Skeletal muscle cell (primary cell): ENCODE results near the gene SNX9.
A peak's percentile ranks its signal among the peaks of the same experiment; 100 is the strongest.
"Not testable (repeated sequence)": the region's sequence is repeated elsewhere in the genome, so short reads cannot be mapped to it uniquely, and the experiment has no call there.

Experiments used
- DNase-seq: peaks from one replicate; pipeline ENCODE4 v3.0.0-alpha.2; 2010; ENCODE audit warnings: low read depth
- H3K4me3 ChIP-seq: 2 replicates; pipeline ENCODE4 v1.5.1; 2011; ENCODE audit warnings: low read depth, mild to moderate bottlenecking, control low read depth, low read length, moderate library complexity

The SNX9 gene

GRCh38 chr6:157825243-157825904 is 2.3 kb downstream of the SNX9 start:
- DNase-seq = no peak
- no peak overlapping the region for H3K4me3 ChIP-seq

DNA sequence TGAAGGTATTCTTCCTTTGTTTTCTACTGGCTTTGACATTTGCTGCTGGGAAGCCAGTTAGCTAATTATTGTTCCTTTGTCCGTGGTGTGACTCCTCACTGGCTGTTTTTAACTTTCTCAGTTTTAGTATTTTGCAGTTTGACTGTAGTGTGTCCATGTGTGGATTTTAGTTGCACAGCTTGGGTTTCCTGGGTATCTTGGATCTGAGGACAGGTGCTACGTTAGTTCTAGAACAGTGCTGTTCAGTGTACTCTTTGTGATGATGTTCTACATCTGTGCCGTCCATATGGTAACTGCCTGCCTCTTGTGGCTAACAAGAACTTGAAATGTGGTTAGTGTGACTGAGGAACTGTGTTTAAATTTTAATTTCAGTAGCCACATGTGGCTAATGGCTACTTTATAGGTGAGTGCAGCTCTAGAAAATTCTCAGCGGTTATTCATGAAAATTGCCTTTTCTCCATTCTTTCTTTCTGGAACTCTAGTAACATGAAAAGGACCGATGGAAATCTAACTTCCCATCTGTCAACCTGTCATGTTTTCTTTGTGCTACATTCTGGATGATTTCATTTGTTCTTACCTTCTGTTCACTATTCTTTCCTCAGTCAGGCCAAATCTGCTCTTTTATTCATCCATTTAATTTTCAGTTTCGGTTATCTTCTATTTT is 7.4 kb downstream of the SNX9 start:
- no peak for DNase-seq
- no peak overlapping the region for H3K4me3 ChIP-seq

GRCh38 chr6:157831018-157831369 is 7.9 kb downstream of the SNX9 start:
- no peak overlapping the region for H3K4me3 ChIP-seq
- no peak for DNase-seq

DNA sequence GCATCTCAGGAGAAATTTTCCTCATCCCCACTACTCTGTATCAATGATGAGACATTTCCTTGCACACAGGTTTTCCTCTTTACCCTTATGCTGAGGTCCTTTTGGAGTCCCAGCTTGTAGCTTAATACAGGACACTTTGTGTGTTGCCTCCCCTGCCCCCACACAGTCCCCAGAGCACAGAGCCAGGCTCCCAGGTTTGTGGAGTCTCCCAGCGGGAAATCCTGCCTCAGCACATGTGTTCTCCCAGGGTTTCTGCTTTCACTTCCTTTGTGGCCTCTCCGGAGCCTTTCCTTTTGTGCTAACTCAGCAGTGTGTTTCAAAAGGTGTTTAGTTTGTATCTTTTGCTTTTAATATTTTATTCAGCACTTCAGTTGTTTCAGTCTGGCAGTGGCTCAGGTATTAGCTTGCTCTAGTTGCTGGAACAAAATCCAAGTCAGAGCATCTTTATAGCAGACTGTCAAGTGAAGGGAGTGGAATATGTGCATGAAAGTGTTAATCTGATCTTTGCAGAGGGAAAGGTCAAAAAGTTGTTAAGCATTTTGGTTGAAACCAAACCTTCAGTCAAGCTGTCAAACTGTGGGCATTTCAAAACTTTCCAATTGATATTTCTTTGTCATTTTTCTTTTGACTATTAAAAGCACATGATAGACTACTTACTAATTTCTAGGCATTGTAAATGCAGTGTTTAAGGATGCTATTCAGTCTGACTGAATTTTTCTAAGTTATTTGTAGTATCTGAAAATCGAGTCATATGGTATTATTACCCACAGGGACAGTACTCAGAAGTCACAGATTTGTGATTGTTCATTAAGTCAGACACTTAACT is 8.6 kb downstream of the SNX9 start:
- no peak overlapping the region for H3K4me3 ChIP-seq

DNA sequence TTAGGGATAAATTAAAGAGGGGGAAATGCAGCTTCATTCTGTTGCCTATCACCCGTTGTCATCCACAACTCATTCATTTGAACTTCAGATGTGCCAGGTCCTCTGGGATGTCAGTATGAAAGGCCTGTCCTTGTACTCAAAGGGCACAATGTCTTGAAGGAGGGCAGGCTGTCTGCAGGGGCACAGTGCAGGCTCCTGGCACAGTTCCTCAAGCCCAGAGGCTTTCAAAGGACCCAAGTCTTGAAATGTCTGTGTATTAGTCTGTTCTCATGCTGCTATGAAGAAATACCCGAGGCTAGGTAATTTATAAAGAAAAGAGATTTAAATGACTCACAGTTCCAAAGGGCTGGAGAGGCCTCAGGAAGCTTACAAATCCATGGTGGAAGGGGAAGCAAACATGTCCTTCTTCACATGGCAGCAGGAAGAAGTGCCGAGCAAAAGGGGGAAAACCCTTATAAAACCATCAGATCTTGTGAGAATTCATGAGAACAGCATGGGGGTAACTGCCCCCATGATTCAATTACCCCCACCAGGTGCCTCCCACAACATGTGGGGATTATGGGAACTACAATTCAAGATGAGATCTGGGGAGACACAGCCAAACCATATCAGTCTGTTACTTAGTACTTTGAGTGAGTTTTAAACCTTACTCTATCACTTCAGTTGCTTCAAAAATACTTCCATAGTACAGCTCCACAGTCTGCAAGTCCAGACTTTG is 9.4 kb downstream of the SNX9 start:
- H3K4me3 ChIP-seq = no peak overlapping the region
- no peak for DNase-seq

More for the DNA sequence above, 8.6 kb downstream of the SNX9 start:
- no peak for DNase-seq

DNA sequence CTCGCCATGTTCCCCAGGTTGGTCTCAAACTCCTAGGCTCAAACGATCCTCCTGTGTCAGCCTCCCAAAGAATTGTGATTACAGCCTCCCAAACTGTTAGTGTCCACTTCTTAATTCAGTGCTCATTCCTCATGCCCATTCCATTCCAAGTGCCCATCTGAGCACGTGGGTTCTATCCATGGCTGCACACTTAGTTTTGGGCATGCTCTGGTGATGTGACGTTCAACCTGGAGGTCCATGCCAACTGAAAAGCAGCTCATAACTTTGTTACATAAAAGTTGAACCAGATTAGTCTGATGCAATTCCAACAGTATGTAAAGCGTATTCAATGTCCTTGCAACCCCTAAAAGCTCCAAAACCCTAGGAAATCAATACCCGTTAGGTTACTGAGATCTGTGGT is 11.5 kb downstream of the SNX9 start:
- no peak overlapping the region for H3K4me3 ChIP-seq
- no peak for DNase-seq

DNA sequence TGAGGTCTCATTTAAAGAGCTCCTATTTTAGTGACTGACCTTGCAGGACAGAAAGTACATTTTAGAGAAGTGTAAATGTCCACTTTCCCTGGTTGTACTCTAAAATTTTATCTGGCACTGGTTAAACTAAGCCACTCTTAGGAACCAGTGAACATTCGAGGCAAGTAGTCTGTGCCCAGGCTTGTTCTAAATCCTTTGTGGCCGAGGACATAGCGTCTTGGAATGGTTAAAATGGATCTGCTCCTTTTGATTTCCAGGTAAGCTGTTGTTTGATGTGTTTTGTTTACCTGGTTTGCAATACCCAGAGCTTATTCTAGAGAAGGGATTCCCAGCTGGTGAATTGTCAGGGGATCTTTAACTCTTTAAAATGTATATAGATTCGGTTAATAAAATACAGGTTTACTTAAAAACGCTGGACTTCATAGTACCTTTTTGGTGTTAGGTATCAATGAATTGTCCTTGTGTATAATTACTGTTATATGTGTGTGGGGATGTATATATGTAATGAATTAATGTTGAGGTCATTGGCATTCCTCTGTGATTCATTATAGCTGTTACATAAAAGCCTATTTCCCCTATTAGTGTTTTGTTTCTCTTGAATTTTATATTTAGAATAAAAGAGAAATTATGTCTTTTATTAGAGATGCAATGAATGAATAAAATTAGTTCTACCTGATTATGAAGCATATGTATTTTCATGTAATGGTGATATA is 15.8 kb downstream of the SNX9 start:
- DNase-seq = no peak
- H3K4me3 ChIP-seq = no peak overlapping the region

- H3K4me3 ChIP-seq = no peak overlapping the region
- no peak for DNase-seq
These were observed 16.6 kb downstream of the SNX9 start for GRCh38 chr6:157839606-157840005.

GRCh38 chr6:157840261-157840660 is 17.2 kb downstream of the SNX9 start:
- DNase-seq = no peak
- no peak overlapping the region for H3K4me3 ChIP-seq

GRCh38 chr6:157840776-157841175 is 17.7 kb downstream of the SNX9 start:
- H3K4me3 ChIP-seq = no peak overlapping the region
- DNase-seq = peak; percentile 47

DNA sequence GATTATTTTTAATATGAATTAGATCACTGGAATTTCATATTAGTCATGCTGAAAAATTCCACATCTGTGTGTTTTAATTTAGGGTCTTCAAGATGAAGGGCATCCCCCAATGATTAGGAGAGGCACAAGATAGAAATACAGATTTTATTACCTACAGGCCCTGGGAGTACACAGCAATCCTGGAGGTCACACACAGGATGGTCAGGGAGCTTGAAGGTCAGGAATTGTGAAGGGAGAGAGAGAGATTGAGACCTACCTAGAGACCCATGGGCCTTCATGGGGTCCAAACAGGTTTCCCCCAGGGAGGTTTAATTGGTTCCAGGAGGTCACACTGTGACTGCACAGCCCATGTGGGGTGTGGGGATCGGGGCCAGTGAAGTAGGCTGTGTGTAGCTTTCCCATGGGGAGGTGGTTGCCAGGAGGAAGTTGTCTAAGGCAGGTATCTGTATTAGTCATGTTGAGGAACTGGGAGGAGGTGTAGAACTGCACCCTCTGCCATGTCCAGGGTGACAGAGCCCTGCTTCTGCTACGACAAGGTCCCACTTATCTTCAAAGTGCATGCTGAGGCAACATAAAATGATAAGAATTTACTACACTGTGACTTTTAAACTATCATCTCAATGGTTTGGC is 18.3 kb downstream of the SNX9 start:
- H3K4me3 ChIP-seq = no peak overlapping the region
- DNase-seq = no peak

- H3K4me3 ChIP-seq = no peak overlapping the region
- no peak for DNase-seq
These were observed 19.2 kb downstream of the SNX9 start for GRCh38 chr6:157842212-157842611.

GRCh38 chr6:157844196-157844595 is 21.1 kb downstream of the SNX9 start:
- H3K4me3 ChIP-seq, DNase-seq: not testable (repeated sequence)

GRCh38 chr6:157845493-157846259 is 22.6 kb downstream of the SNX9 start:
- DNase-seq = no peak
- no peak overlapping the region for H3K4me3 ChIP-seq

DNA sequence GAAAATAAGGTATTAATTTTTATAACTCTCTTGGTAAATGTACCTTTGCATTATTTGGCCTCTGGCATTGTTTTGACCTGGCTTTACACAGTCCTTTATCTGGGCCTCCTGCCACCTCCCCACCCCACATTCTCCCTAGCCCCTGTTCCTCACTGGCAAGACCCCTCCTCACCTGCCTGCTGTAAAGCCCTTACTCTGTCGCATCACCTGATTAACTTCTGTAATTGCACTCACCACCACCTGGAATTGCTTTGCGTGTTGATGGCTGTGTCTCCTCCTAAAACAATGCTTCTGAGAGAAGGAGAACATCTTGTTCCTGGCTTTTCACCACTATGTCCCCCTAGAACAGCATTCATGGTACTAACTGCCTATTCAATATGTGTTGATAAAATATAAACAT is 24.8 kb downstream of the SNX9 start:
- H3K4me3 ChIP-seq = no peak overlapping the region

DNA sequence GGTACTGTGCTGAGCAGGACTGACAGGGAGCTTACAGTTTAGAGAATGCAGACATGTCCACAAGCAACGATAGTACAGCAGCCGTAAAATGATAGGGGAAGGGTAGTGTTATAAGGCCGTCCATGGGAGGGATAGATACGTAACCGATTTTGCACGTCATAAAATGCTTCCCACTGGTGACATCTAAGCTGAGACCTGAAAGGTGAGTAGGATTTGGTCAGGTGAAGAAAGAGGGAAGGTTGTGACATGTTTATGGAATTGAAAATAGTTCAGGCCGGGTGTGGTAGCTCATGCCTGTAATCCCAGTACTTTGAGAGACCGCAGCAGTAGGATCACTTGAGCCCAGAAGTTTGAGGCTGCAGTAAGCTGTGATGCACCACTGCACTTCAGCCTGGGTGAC is 25.6 kb downstream of the SNX9 start:
- DNase-seq = no peak

More for the DNA sequence above, 24.8 kb downstream of the SNX9 start:
- DNase-seq = no peak

DNA sequence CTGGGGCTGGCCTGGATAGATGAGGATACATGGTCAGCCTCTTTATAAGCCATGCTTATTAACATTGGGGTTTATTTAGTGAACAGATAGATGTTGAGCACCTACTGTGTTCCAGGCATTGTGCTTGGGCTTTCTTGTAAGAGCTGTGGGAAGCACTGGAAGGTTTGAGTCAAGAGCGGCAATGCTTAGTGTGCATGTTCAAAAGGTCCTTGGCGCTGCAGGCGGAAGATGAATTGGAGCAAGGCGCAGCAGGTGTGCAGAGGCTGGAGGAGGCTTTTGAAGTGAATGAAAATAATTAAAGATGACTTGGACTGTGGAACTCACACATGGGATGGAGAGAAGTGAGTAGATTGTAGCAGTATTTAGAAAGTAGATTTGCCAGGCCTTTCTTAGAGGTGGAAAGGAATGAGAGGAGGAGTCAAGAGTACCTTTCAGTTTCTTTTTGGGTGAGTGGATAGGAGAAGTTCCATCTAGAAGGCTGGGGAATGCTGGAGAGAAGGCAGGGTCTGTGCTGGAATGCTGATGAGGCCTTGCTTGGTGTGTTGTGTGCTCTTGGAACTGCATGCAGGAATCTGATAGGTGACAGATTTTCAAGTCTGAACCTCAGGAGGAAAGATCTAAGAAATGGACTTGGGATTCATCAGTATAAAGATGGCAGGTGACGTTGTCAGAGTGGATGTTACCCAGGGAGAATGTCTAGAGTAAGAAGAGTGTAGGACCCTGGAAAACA is 26.4 kb downstream of the SNX9 start:
- no peak overlapping the region for H3K4me3 ChIP-seq
- no peak for DNase-seq

More for the DNA sequence above, 25.6 kb downstream of the SNX9 start:
- H3K4me3 ChIP-seq = no peak overlapping the region

DNA sequence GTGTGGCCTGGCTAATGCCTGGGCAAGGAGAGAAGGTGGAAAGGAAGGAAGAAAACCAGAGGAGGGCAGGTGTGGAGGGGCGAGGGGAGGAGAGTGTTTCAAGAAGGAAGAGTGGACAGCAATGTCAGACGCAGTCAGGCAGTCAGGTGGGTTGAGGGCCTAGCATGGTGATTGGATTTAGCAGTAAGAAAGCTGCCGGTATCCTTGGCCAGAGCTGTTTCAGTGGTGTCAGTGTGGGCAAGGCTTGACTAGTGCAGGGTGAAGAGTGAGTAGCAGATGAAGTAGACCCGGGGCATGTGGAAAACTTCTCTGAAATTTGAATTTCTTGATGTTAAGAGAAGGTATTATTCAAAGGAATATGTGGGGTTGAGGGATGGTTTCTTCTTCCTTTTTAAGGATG is 27.0 kb downstream of the SNX9 start:
- DNase-seq = no peak
- H3K4me3 ChIP-seq = no peak overlapping the region
